Common myeloid progenitor, CD34-positive (primary cell): ENCODE measurements around the gene AUTS2.

Experiments
- CTCF ChIA-PET: fragments of 350-600 bp; sonication (Branson Sonifier 250); formaldehyde crosslinking; loops from one replicate; lab custom pipeline; 2021; ENCODE audit warnings: antibody characterized with exemption; lab: Charles Lee
- POLR2A ChIA-PET: fragments of 350-600 bp; sonication (Branson Sonifier 250); formaldehyde crosslinking; loops from one replicate; lab custom pipeline; 2021; ENCODE audit warnings: antibody characterized with exemption; lab: Charles Lee
- DNase-seq, 3 donors: peaks; one replicate each; pipeline versions ENCODE4 v3.0.0 to v3.0.0-alpha.2; 2013
- H3K27ac ChIP-seq, 2 experiments: 1 replicate in 1 of 2; 2 replicates in 1 of 2; pipeline ENCODE4 v1.7.0; 2013; ENCODE audit warnings: inconsistent platforms in 2 of 2, low read length in 2 of 2, mild to moderate bottlenecking in 2 of 2, low read depth in 1 of 2, moderate library complexity in 1 of 2; ENCODE audit not compliant: severe bottlenecking in 2 of 2, insufficient read depth in 1 of 2, poor library complexity in 1 of 2
- H3K27me3 ChIP-seq, 5 experiments: replicated peaks in 2 of 5; 1 replicate in 3 of 5; 2 replicates in 2 of 5; pipeline versions ENCODE4 v1.6.1 to v1.7.0; 2013; ENCODE audit warnings: low read length in 4 of 5, mild to moderate bottlenecking in 2 of 5, moderate library complexity in 2 of 5, inconsistent platforms in 1 of 5; ENCODE audit not compliant: insufficient read depth in 5 of 5, control insufficient read depth in 4 of 5
- H3K36me3 ChIP-seq, 4 experiments: 1 replicate in 2 of 4; 2 replicates in 2 of 4; pipeline versions ENCODE4 v1.6.1 to v1.7.0; 2013; ENCODE audit warnings: low read length in 3 of 4, control low read depth in 1 of 4, mild to moderate bottlenecking in 1 of 4; ENCODE audit not compliant: control insufficient read depth in 4 of 4, insufficient read depth in 4 of 4
- H3K4me1 ChIP-seq, 4 experiments: 1 replicate in 3 of 4; 2 replicates in 1 of 4; pipeline versions ENCODE4 v1.6.1 to v1.7.1; 2013; ENCODE audit warnings: low read length in 3 of 4, mild to moderate bottlenecking in 3 of 4, control low read depth in 1 of 4, inconsistent platforms in 1 of 4, moderate library complexity in 1 of 4; ENCODE audit not compliant: control insufficient read depth in 4 of 4, insufficient read depth in 4 of 4; ENCODE audit errors: control extremely low read depth in 1 of 4
- H3K4me3 ChIP-seq, 7 experiments: 1 replicate in 4 of 7; 2 replicates in 3 of 7; pipeline versions ENCODE4 v1.5.1 to v1.7.0; 2013; ENCODE audit warnings: mild to moderate bottlenecking in 7 of 7, low read length in 6 of 7, moderate library complexity in 6 of 7, inconsistent platforms in 2 of 7, low read depth in 2 of 7, control low read depth in 1 of 7; ENCODE audit not compliant: insufficient read depth in 4 of 7, control insufficient read depth in 1 of 7; ENCODE audit errors: extremely low read depth in 1 of 7
- H3K9me3 ChIP-seq, 5 experiments: 1 replicate in 4 of 5; 2 replicates in 1 of 5; pipeline versions ENCODE4 v1.6.1 to v1.7.1; 2013; ENCODE audit warnings: low read length in 4 of 5, mild to moderate bottlenecking in 2 of 5, inconsistent platforms in 1 of 5, low read depth in 1 of 5, moderate library complexity in 1 of 5; ENCODE audit not compliant: control insufficient read depth in 4 of 5, insufficient read depth in 2 of 5; ENCODE audit errors: control extremely low read depth in 1 of 5
- WGBS: methylation state at CpG from one replicate; pipeline ENCODE4 v1.1.5; 2013; ENCODE audit not compliant: insufficient coverage; 5-methylcytosine and 5-hydroxymethylcytosine counted together

The AUTS2 gene

GRCh38 chr7:69892790-69893189 lies 294.5 kb downstream of the AUTS2 start:
- H3K4me1 ChIP-seq = peaks cover 0 to 5% (median 1%) of the 10 kb centered on the region in 4 experiments
- H3K27ac ChIP-seq = no peak overlapping the region
- H3K9me3 ChIP-seq = peaks cover 0 to 2% (median 2%) of the 10 kb centered on the region in 5 experiments
- H3K27me3 ChIP-seq = no peaks in the 10 kb centered on the region
- CTCF ChIA-PET = no interaction called here
- POLR2A ChIA-PET = no interaction called here
- no peaks in the 10 kb centered on the region for H3K36me3 ChIP-seq
- H3K4me3 ChIP-seq = no peak overlapping the region
- DNase-seq = no peak

- DNase-seq = peak in 2 of 3 donors; percentile 40 to 44
- Histone ChIP-seq H3K9me3 (peaks cover 0 to 2% (median 2%) of the 10 kb centered on the region in 5 experiments), H3K36me3 (no peaks in the 10 kb centered on the region), H3K4me1 (peaks cover 0 to 5% (median 1%) of the 10 kb centered on the region in 4 experiments), H3K27ac (no peak overlapping the region), H3K4me3 (no peak overlapping the region), H3K27me3 (no peaks in the 10 kb centered on the region)
- ChIA-PET CTCF (no interaction called here), POLR2A (no interaction called here)
- WGBS = 100% methylated on average over 1 of the region's 3 CpGs
Measured at GRCh38 chr7:69893906-69894305, 295.6 kb downstream of the AUTS2 start.

- no peak overlapping the region for H3K4me3 ChIP-seq
- ChIA-PET CTCF (interaction anchor here (0.6 kb wide), 1 partner anchor 943 kb away, joined by 3 read pairs; no protein-coding TSS in a partner anchor), POLR2A (no interaction called here)
- peaks cover 0 to 2% (median 2%) of the 10 kb centered on the region in 5 experiments for H3K9me3 ChIP-seq
- DNase-seq = no peak
- H3K27me3 ChIP-seq = no peaks in the 10 kb centered on the region
- peaks cover 0 to 4% (median 1%) of the 10 kb centered on the region in 4 experiments for H3K36me3 ChIP-seq
- no CpG with 5 or more reads among the region's 2 CpGs for WGBS
- H3K27ac ChIP-seq = no peak overlapping the region
- H3K4me1 ChIP-seq = peaks cover 0 to 5% (median 1%) of the 10 kb centered on the region in 4 experiments
Measured at GRCh38 chr7:69895446-69895845, 297.2 kb downstream of the AUTS2 start.

- Histone ChIP-seq H3K36me3 (peaks cover 0 to 4% (median 1%) of the 10 kb centered on the region in 4 experiments), H3K4me1 (peaks cover 0 to 5% (median 1%) of the 10 kb centered on the region in 4 experiments), H3K27ac (no peak overlapping the region), H3K9me3 (peaks cover 0 to 2% (median 2%) of the 10 kb centered on the region in 5 experiments), H3K27me3 (no peaks in the 10 kb centered on the region), H3K4me3 (no peak overlapping the region)
- 84% methylated on average over 3 of the region's 5 CpGs for WGBS
- DNase-seq = peak in 2 of 3 donors; percentile 22 to 40
- POLR2A ChIA-PET = no interaction called here
- CTCF ChIA-PET = no interaction called here
Measured at GRCh38 chr7:69896121-69896520, 297.8 kb downstream of the AUTS2 start.

GRCh38 chr7:69898189-69898588 lies 299.9 kb downstream of the AUTS2 start:
- Histone ChIP-seq H3K9me3 (peaks cover 0 to 2% (median 2%) of the 10 kb centered on the region in 5 experiments), H3K27ac (no peak overlapping the region), H3K4me3 (no peak overlapping the region), H3K36me3 (peaks cover 0 to 4% (median 1%) of the 10 kb centered on the region in 4 experiments), H3K4me1 (peaks cover 0 to 18% (median 11%) of the 10 kb centered on the region in 4 experiments), H3K27me3 (no peaks in the 10 kb centered on the region)
- ChIA-PET CTCF (no interaction called here), POLR2A (no interaction called here)
- no peak for DNase-seq
- 83% methylated on average over 2 of the region's 2 CpGs for WGBS

- H3K36me3 ChIP-seq = peaks cover 0 to 4% (median 1%) of the 10 kb centered on the region in 4 experiments
- H3K4me3 ChIP-seq = no peak overlapping the region
- no peak overlapping the region for H3K27ac ChIP-seq
- no peaks in the 10 kb centered on the region for H3K9me3 ChIP-seq
- CTCF ChIA-PET = no interaction called here
- H3K4me1 ChIP-seq = peaks cover 6 to 38% (median 26%) of the 10 kb centered on the region in 4 experiments
- H3K27me3 ChIP-seq = no peaks in the 10 kb centered on the region
- POLR2A ChIA-PET = no interaction called here
- DNase-seq = peak in 2 of 3 donors; percentile 63 to 73
Measured at GRCh38 chr7:69903410-69903809, 305.1 kb downstream of the AUTS2 start.

GRCh38 chr7:69906283-69906995 lies 308.2 kb downstream of the AUTS2 start:
- H3K27me3 ChIP-seq = no peaks in the 10 kb centered on the region

More at GRCh38 chr7:69906283-69906995, 308.2 kb downstream of the AUTS2 start:
- ChIA-PET CTCF (interaction anchor here (1.4 kb wide), 1 partner anchor 119 kb away, joined by 3 read pairs; no protein-coding TSS in a partner anchor), POLR2A (no interaction called here)
- Histone ChIP-seq H3K27ac (no peak overlapping the region), H3K4me1 (peaks cover 6 to 38% (median 26%) of the 10 kb centered on the region in 4 experiments), H3K36me3 (peaks cover 0 to 2% (median 0%) of the 10 kb centered on the region in 4 experiments), H3K9me3 (peaks cover 0 to 7% (median 5%) of the 10 kb centered on the region in 5 experiments), H3K4me3 (no peak overlapping the region)
- WGBS = 100% methylated on average over 3 of the region's 8 CpGs
- peak; percentile 28 to 91 (median 84) for DNase-seq
